Fibroblast of skin of back (primary cell): ENCODE measurements around the gene FAM170A. TPM values are rescaled to one million over a fixed set of nuclear protein-coding genes. Genes with fewer than 3 reads are reported as not detected.

ENCODE experiments used
- DNase-seq: peaks from one replicate; pipeline ENCODE4 v3.0.0-alpha.2; 2013
- polyA plus RNA-seq, 2 experiments: library from polyadenylated mRNA; unstranded; fragments of 120-200 nt; gene quantifications; one replicate each; pipeline ENCODE4 v1.2.1, GENCODE V29; 2013; ENCODE audit not compliant: insufficient read length in 2 of 2

The FAM170A gene
- polyA plus RNA-seq (2013, experiment 1 of 2; ENCODE audit: insufficient read length): not detected
- not detected for polyA plus RNA-seq (2013, experiment 2 of 2; ENCODE audit: insufficient read length)

- DNase-seq: no peak
These were observed at the start of gene FAM170A for GRCh38 chr5:119629339-119629738. FAM170A (plus strand) TSS chr5:119629558; CDS start chr5:119629769, 211 bp downstream.

- DNase-seq: no peak
These were observed 46.4 kb upstream of the FAM170A start for GRCh38 chr5:119582987-119583386.

GRCh38 chr5:119583684-119584083, 45.7 kb upstream of the FAM170A start:
- peak; percentile 71 for DNase-seq

GRCh38 chr5:119596046-119596445, 33.3 kb upstream of the FAM170A start:
- no peak for DNase-seq

GRCh38 chr5:119597728-119598298, 31.5 kb upstream of the FAM170A start:
- no peak for DNase-seq

GRCh38 chr5:119613937-119614336, 15.4 kb upstream of the FAM170A start:
- DNase-seq: no peak

- DNase-seq: no peak
These were observed 14.5 kb upstream of the FAM170A start for GRCh38 chr5:119614838-119615237.

GRCh38 chr5:119626086-119626485, 3.3 kb upstream of the FAM170A start:
- no peak for DNase-seq

GRCh38 chr5:119630752-119631440, 1.5 kb downstream of the FAM170A start:
- DNase-seq: no peak

- DNase-seq: no peak
These were observed 2.3 kb downstream of the FAM170A start for GRCh38 chr5:119631660-119632059.

- DNase-seq: no peak
These were observed 22.1 kb downstream of the FAM170A start for GRCh38 chr5:119651486-119651885.

- DNase-seq: no peak
These were observed 25.7 kb downstream of the FAM170A start for GRCh38 chr5:119655061-119655460.

GRCh38 chr5:119656023-119656422, 26.7 kb downstream of the FAM170A start:
- no peak for DNase-seq

GRCh38 chr5:119666542-119666941, 37.2 kb downstream of the FAM170A start:
- no peak for DNase-seq

- DNase-seq: no peak
These were observed 49.1 kb downstream of the FAM170A start for GRCh38 chr5:119678351-119679028.

GRCh38 chr5:119680080-119680479, 50.7 kb downstream of the FAM170A start:
- no peak for DNase-seq

- DNase-seq: no peak
These were observed 52.4 kb downstream of the FAM170A start for GRCh38 chr5:119681734-119682133.

- DNase-seq: no peak
These were observed 53.0 kb downstream of the FAM170A start for GRCh38 chr5:119682372-119682771.
